GM19351 (cell line): ENCODE data around the gene MICU1.
"Not testable (repeated sequence)": the region's sequence is repeated elsewhere in the genome, so short reads cannot be mapped to it uniquely, and the experiment has no call there.

ENCODE experiments used
- ATAC-seq: cut with Tn5 transposase; IDR thresholded peaks from one replicate; pipeline ENCODE4 v1.9.1; 2021; ENCODE audit warnings: mild to moderate bottlenecking, moderate library complexity; ENCODE audit not compliant: unreplicated experiment

The MICU1 gene

DNA sequence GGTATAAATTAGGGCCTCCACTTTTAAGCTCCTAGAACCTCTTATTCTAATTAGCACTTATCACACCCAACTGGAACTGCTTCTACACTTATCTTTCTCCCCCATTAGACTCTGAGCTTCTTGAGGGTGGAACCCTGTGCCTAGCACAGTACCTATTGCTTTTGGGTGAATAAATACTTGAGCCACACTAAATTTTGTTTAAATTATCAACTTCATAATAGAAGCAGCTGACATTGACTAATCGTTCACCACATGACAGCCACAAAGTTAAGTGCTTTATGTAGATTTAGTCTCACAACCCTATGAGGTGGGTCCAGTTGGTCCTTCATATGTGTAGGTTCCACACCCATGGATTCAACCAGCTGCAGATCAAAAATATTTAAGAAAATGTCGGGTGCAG lies 235.1 kb downstream of the MICU1 start:
- no peak for ATAC-seq

DNA sequence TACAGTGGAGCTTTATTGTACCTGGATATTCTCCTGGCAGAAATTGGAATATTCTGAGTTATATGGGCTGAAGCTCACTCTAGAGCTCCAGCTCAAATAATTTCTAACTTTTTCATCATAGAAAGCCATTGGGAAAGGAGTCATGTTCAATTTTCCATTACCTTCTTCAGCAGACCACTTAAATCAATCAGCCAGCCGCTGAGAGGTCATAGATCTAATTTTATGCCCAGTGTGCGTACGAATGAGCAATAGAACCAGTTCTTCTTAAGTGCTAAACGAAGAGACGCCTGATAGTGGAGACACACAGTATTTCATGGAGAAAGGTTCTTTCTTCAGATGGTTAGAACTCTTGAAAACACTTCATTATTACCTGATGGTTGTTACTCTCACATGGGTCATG lies 236.2 kb downstream of the MICU1 start:
- ATAC-seq = no peak

DNA sequence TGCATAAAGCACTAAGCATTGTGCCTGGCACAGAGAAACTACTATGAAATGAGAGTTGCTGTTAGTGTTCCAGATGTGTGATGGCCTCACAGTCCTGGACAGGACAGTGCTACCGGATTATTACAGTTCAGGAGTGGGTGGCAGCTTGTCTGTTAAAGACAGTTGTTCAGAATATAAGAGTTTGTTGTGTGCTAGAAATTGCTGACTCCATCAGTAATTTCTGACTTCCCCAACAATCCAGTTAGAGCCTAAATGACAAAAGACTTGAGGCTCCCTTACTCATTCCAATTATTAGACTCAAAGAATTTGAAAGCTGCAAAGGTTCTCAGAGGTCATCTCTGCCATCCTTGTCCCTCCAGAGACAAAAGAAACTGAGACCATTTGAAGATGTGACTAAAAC lies 236.9 kb downstream of the MICU1 start:
- no peak for ATAC-seq

DNA sequence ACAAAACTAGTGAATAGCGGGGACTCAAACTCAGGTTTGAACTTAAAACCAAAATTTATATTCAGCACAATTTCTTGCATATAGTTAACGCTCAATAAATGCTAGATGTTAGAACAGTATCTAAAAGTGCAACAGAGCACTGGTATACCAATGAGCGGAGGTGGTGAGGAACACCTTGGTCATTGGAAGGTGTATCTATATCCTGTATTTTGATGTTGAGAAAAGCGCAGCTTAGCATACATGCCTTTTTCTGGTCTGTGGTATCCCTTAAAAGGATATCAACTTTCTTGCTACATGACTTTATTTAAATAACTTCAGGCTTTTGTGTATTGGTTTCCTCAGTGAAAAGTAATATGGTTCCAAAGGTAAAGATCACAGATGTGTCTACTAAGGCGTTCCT lies 237.8 kb downstream of the MICU1 start:
- no peak for ATAC-seq

DNA sequence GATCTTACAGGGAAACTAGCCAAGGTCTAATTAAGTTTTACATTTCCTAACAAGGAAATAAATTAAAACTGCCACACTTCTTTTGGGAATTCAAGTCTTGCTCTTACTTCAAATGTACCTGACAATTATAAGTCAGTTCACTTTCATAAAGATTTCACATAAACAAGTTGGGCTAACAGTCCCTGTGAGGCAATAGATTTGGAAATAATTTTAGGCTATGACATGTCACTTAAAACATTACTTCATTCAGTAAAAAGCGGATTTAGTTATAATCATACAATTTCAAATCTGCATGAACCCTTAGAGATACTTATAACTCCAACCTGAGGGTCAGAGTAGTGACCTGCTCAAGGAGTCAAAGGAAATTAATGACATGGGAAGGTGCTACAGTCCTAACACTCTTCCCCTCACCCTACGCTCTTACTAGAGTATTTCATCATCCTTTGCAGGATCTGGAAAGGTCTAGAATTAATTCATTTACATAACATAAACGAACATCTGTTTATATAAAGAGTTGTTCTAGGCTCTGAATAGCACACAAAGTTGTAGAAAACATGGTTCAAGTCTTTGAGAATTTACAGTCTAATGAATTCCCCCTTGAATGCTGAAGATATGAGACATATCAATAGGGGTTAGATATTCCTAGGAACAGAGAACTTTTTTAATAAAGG lies 238.8 kb downstream of the MICU1 start:
- no peak for ATAC-seq

DNA sequence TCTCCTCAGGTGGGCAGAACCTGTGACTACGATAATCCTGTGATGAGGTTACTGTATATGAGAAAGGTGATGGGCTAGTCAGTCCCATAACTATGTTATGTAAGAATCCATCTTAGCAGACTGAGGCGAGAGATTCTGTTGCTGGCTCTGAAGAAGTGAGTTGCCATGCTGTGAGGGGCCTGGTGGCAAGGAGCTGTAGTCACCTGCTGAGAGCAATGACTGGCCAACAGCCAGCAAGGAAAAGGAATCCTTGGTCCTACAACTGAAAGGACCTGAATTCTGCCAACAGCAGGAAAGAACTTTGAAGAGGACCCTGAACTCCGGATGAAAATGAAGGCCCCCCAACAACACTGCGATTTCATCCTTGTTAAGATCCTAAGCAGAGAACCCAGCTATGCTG lies 240.2 kb downstream of the MICU1 start:
- ATAC-seq = no peak

DNA sequence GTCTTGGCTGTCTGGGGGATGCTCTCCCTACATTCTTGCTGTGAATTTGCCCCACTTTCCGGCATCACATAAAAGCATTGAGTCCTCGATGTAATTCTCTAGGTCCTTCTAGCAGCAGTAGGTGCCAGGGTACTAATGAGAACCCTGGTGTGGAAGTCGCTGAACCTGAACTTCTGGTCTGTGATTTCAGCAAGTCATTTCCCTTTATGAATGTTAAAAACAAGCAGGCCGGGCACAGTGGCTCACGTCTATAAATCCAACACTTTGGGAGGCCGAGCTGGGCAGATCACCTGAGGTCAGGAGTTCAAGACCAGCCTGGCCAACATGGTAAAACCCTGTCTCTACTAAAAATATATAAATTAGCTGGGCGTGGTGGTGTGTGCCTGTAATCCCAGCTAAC lies 240.9 kb downstream of the MICU1 start:
- not testable (repeated sequence) for ATAC-seq

DNA sequence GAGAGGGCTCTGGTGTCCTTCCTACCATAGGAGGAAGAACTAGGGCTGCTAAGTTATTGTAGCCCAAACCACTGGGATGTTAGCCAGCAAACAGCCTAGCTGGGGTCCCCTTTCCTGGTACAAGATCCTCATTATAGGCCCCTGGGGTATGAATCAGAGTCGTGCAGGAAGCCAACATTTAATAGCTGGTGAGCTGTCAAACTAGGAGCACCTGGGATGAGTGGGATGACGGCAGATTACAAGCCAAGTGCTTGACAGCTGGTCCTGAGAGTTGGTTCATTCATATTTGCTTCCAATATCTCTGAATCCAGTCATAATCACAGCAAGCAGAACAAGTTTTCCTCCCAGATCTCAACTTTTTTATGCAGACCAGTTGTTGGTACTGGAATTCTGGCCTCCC lies 246.1 kb downstream of the MICU1 start:
- ATAC-seq = no peak

DNA sequence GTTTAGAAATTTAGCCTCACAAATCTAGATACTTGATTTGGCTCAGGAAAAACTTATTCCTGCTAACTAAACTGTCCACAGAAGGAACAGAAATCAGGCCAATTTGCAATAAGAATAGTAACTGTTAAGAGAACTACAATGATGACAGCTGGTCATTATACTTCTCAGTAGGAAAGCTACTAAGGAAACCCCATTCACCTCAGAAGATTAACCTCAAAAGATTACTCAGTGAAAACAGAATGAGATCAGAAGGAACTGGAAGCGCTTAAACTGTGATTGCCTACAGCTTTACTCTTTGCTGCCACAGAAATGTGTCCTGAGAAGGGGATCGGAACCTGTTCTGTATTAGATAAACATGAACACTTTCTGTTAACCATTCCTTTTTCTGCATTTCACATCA lies 246.8 kb downstream of the MICU1 start:
- no peak for ATAC-seq

DNA sequence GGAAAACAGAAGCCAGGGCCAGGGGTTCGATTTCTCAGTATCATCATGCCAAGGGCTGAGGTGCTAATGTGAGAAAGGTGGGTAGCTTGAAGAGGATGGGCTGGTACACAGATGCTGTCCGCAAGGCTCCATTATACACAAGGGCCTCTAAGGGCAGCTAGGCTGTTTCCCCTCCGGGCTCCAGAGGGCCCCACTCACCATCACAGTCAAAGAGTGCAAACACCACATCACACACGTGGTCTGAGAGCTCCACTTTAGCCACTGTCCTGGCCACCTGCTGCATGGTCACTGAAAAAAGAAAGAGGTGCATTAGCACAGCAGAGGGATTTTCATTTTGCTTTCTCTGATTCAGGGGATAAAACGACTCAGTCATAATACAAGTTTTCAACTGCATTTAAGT lies 250.3 kb downstream of the MICU1 start:
- ATAC-seq = no peak

DNA sequence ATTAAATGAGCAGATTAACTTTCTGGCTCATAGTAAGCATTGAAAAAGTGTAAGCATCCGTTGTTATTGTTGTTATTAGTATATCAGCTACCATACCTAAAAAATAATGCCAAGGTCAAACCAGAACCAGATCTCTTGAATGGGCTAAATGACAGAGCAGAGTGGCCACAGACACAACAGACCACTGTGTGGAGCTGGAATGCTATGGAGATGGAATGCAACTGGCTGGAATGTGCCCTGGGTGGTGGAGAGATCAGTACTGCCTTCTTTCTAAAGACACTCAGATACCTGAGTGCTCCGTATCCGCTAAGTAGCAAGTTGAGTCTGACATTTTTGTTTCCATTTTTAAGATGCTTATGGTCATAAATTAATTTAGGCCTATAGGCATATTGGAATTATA lies 250.7 kb downstream of the MICU1 start:
- no peak for ATAC-seq

DNA sequence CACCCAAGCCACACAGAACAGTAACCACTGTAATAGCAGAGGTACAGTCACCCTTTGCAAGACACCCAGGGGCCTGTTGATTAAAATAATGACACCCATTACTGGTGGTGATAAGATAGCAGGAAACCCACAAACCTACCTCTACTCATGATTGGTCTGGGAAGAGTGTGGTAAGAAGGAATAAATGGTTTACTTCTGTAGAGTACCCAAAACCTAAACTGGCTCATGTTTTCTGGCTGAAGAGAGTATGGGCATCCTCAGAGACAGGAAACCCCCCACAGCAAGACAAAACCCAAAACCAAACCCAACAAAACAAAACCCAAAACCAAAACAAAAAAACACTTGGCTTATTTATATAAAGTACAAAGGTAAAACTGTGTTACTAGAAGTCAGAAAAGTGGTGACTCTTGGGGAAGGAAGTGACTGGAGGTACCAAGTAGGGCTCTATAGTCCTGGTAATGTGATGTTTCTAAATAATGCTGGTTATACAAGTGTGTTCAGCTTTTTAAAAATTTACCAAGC lies 255.6 kb downstream of the MICU1 start:
- no peak for ATAC-seq

DNA sequence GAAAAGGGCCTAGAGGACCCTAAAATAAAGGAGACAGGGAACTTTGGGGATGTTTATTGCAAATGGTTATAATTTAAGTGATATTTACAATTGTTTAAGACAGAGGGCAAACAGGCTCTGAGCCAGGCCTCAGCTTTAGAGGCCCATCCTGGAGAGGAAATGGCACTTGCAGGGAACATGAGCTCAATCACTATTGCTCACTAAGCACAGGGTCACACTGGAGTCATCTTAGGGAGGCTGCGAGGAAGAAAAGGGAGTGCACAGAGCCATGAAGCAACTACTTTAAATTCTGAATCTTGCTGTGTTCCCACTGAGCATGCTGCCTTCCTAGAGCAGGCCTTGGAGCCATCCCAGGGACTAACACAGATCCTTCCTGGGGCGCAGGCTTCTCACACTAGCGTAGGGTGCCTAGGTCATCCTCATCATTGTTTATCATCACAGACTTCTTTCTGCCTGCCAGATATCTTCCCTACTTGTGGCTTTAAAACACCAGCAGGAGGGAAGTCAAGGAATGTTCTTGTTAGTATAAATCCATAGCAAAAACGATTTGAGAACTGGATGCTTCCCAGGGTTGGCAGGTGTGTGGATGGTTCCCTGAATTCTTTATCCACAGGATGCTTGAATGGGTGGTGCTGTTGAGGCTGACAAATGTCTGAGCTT lies 258.4 kb downstream of the MICU1 start:
- ATAC-seq = no peak

DNA sequence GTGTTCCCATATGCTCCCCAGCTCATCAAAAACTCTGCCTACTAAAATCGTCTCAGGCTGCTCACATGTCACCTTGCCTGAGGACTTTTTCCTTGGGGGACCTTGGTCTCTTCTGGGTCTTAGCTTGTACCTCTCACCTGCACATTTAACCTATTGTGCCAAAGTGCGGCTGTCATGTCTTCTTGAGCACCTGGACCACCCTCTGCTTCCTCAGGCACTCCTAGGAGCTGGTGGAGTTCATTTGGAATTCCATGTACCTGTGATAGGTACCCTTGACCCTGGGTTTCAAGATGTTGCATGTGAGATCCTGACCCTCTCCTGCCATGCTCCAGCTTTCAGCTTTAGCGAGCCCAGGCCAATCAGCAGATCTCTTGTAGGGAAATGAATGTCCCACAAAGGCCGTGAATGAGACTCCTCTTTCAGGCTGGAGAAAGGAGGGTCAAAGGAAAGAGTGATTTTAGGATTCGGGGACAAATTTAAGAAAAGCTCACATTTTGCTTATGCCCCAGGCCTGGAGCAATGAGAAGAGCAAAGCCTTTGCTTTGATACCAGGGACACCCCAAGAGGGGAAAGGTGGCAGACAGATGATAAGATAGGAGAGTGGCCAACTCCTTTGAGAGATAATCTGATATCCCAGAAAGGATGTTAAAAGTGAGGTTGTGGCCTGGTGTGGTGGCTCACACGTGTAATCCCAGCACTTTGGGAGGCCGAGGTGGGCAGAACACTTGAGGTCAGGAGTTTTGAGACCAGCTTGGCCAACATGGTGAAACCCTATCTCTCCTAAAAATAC lies 260.6 kb downstream of the MICU1 start:
- no peak for ATAC-seq

DNA sequence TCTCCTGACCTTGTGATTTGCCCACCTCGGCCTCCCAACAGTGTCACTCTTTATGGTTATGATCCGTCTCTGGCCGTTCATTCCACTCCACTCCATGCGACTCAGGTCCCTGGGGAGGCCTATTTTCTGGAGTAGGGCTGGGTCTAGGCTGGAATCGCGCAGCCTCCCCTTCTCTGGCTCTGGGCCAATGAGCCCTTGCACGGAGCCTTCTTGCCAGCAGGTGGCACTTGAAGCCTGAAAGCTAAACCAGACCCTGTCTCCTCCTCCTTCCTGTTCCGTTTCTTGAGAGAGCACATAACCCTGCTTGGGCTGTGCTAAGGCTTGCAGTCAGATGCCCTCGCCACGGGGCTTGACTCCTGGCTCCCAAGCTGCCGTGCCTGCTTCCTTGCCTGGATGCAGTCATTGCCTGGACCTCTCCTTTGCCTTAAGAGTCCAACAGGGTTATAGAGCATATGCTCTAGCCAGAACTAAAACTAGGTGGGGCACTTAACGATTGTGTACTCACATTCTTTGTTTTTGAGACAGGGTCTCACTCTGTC lies 261.6 kb downstream of the MICU1 start:
- ATAC-seq = peak; percentile 94

DNA sequence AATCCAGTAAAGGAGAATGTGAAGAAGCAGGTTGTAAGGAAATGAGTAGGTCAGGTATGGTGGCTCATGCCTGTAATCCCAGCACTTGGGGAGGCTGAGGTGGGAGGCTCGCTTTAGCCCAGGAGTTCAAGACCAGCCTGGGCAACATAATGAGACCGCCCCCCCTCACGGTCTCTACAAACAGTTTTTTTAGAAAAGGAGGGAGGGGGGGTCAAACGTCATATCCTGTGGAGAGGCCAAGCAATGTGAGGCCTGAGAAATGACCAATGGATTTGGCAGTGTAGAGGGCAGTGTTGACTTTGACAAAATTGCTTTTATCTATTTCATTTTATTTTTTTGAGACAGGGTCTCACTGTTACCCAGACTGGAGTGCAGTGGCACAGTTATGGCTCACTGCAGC lies 268.9 kb downstream of the MICU1 start:
- ATAC-seq = no peak

DNA sequence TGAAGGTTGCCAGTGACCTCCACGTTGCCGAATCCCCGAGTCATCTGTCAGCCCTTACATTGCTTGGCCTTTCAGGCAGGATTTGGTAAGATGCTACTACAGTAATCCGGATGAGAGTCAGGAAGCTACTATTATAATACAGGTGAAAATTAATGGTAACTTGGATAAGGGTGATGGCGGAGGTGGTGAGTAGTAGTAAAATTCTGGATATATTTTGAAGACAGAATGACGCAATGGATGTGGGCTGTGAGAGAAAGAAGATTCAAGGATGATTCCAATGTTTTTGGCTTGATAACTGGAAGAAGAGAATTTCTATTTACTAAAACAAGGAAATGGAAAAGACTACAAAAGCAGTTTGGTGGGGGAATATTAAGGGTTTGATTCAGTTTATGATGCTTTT lies 269.8 kb downstream of the MICU1 start:
- ATAC-seq = no peak

DNA sequence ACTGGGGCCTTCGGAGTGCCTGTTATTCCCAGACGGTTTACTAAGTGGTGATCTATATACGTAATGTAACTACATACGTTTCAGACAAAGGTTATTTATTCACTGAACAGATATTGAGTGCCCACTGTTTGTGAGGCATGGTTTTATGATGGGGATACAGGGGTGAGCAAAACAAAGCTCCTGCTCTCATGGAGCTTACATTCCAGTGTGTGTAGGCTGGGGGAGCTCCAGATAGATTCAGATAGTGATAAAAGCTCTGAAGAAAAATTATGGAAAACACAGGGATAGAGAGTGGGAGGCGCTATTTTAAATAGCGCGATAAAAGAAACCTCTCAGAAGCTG lies 270.7 kb downstream of the MICU1 start:
- peak; percentile 14 for ATAC-seq

DNA sequence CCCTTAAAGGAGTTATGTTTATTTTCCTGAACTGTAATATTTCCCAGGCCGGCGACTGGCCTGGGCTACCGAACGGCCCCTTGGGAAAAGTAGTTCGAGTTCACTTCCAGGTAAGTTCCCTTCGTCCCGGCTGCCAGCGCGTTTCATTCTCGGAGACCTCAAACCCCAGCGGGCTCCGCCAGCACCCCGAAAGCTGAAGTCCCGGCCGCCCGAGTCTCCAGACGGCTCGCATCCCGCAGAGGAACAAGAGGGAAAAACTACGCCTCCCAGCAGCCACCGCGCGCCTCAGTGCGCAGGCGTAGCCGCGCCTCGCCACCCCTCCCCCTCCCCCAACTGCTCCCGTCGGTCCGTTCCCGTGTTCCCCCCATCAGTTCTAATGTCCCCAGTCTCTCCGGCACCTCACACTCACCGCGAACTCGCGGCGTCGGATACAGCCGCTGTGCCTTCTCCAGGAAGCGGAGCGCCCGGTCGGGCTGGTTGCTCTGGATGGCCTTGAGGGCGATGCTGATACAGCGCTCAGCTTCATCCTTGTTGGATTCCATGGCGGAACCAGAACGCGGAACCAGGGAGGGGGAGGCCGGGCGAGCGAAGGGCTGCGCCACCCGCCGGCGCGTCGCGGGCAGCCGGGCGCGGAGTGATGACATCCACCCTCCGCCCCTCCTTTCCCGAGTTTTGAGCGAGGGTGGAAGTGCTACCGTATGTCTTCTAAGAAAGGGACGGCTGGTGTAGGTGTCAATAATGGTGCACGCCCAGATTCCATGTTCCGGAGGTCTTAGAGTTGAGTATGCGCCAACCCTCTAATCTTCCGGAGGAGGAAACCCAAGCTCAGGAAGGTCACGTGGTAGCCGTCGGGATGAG lies 271.3 kb downstream of the MICU1 start, which contains the start of gene DNAJB12:
DNAJB12 (minus strand) TSS at position 564 of the 858 bp plus-strand sequence; CDS start at position 542, 22 bp downstream.
- ATAC-seq = peak; percentile 74

DNA sequence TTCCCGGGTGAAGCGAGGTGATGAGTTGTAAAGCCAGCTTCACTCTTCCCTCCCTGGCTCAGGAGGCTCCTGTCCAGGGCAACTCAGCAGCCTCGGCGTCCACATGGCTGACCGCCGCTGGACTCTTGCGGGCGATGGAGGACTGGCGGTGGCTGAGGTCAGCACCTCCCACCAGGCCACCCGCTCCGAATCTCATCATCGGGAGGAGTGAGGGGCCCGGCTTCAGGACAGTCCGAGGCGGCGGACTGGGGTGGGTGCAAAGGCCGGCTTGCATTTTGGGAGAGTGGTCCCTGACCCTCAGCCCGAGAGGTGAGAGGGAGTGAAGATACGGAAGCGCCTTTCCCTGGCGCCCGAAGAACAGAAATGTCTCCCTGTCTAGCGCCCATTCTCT lies 271.9 kb downstream of the MICU1 start:
- no peak for ATAC-seq
